Adrenal gland (tissue), 5 donors: Measurements from ENCODE around the gene SLC6A4.

ENCODE experiments used
- POLR2A ChIP-seq, 2 donors: fragments of 450-650 bp; IDR thresholded peaks; one replicate each; pipeline ENCODE4 v1.6.1; 2017; ENCODE audit warnings: antibody characterized with exemption in 2 of 2, mild to moderate bottlenecking in 2 of 2, moderate library complexity in 1 of 2
- TF ChIP-seq, protein P1 (sequence below), 6 experiments: fragments of 450-650 bp in 4 of 6; fragments of 200-600 bp in 2 of 6; sonication (generic) in 1 of 6; IDR thresholded peaks; 1 replicate in 5 of 6; 2 replicates in 1 of 6; pipeline versions ENCODE4 v1.5.1 to v1.8.0; 2016 to 2021; ENCODE audit warnings: antibody characterized with exemption in 6 of 6, mild to moderate bottlenecking in 2 of 6, moderate library complexity in 1 of 6
- donor health status: DM: no; HTN: no; CAD: no.

DNA sequence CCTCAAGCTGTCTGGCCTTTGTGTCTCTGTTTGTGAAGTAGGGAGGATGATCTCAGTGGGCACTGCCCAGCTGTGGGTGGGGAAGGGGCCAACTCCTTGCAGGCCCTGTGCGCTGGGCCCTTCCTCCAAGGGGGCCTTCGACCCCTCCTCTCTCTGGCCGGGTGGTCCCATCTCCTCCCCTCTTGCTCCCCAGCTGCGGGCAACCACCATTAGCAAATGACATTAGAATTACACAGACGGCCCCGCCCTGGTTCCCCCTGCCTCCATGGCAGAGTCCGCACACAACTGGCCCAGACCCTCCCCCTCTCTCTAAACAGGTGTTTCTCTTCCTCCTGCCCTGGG, 2.5 kb upstream of the SLC6A4 start:
- TF ChIP-seq, protein P1, sequence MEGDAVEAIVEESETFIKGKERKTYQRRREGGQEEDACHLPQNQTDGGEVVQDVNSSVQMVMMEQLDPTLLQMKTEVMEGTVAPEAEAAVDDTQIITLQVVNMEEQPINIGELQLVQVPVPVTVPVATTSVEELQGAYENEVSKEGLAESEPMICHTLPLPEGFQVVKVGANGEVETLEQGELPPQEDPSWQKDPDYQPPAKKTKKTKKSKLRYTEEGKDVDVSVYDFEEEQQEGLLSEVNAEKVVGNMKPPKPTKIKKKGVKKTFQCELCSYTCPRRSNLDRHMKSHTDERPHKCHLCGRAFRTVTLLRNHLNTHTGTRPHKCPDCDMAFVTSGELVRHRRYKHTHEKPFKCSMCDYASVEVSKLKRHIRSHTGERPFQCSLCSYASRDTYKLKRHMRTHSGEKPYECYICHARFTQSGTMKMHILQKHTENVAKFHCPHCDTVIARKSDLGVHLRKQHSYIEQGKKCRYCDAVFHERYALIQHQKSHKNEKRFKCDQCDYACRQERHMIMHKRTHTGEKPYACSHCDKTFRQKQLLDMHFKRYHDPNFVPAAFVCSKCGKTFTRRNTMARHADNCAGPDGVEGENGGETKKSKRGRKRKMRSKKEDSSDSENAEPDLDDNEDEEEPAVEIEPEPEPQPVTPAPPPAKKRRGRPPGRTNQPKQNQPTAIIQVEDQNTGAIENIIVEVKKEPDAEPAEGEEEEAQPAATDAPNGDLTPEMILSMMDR (IDR thresholded peaks at IDR 0.05): no peak
- no peak for TF ChIP-seq POLR2A (IDR thresholded peaks at IDR 0.05)
